ENCODE data around the gene SLC38A8.

SLC38A8 gene

GRCh38 chr16:84048871-84049270, 6.3 kb upstream of the SLC38A8 start:
- DNase-seq (ENCODE audit: low spot score) = no peak

GRCh38 chr16:84048270-84048669, 5.7 kb upstream of the SLC38A8 start:
- no peak for DNase-seq (ENCODE audit: low spot score)

GRCh38 chr16:84047626-84048025, 5.0 kb upstream of the SLC38A8 start:
- no peak for DNase-seq (ENCODE audit: low spot score)

GRCh38 chr16:84047206-84047605, 4.6 kb upstream of the SLC38A8 start:
- no peak for DNase-seq (ENCODE audit: low spot score)

- no peak for DNase-seq (ENCODE audit: low spot score)
Observed at GRCh38 chr16:84045818-84046470, 3.3 kb upstream of the SLC38A8 start.

GRCh38 chr16:84045001-84045817, 2.6 kb upstream of the SLC38A8 start:
- DNase-seq (ENCODE audit: low spot score) = no peak

GRCh38 chr16:84044118-84044488, 1.5 kb upstream of the SLC38A8 start:
- DNase-seq (ENCODE audit: low spot score) = peak; percentile 38

GRCh38 chr16:84043486-84044117, 1.0 kb upstream of the SLC38A8 start:
- DNase-seq (ENCODE audit: low spot score) = no peak

- no peak for DNase-seq (ENCODE audit: low spot score)
Observed at GRCh38 chr16:84042879-84043485, 387 bp upstream of the SLC38A8 start.

- no peak for DNase-seq (ENCODE audit: low spot score)
Observed at GRCh38 chr16:84041881-84042280, 714 bp downstream of the SLC38A8 start.

- peak; percentile 61 for DNase-seq (ENCODE audit: low spot score)
Observed at GRCh38 chr16:84040823-84041820, 1.5 kb downstream of the SLC38A8 start.

- DNase-seq (ENCODE audit: low spot score) = no peak
Observed at GRCh38 chr16:84040226-84040822, 2.3 kb downstream of the SLC38A8 start.

GRCh38 chr16:84039696-84040095, 2.9 kb downstream of the SLC38A8 start:
- DNase-seq (ENCODE audit: low spot score) = no peak

GRCh38 chr16:84038469-84038868, 4.1 kb downstream of the SLC38A8 start:
- no peak for DNase-seq (ENCODE audit: low spot score)

GRCh38 chr16:84036982-84037425, 5.6 kb downstream of the SLC38A8 start:
- no peak for DNase-seq (ENCODE audit: low spot score)

GRCh38 chr16:84036131-84036530, 6.5 kb downstream of the SLC38A8 start:
- DNase-seq (ENCODE audit: low spot score) = no peak

GRCh38 chr16:84034516-84034915, 8.1 kb downstream of the SLC38A8 start:
- DNase-seq (ENCODE audit: low spot score) = no peak

- no peak for DNase-seq (ENCODE audit: low spot score)
Observed at GRCh38 chr16:84033251-84034195, 9.1 kb downstream of the SLC38A8 start.

GRCh38 chr16:84032458-84033178, 10.0 kb downstream of the SLC38A8 start:
- no peak for DNase-seq (ENCODE audit: low spot score)

Measured in GM03348 (cell line).